Measurements from ENCODE around the gene PPDPF.

PPDPF gene

GRCh38 chr20:63553251-63553932, 32.8 kb downstream of the PPDPF start:
- TF ChIP-seq CTCF (IDR thresholded peaks at IDR 0.05; ENCODE audit: insufficient read depth, low read depth, low read length, missing control alignments): no peak
- peak; percentile 94 for DNase-seq (ENCODE audit: low read depth)
- peak overlapping the region; percentile 65 for H3K4me3 ChIP-seq (ENCODE audit: low read depth, low read length)

DNA sequence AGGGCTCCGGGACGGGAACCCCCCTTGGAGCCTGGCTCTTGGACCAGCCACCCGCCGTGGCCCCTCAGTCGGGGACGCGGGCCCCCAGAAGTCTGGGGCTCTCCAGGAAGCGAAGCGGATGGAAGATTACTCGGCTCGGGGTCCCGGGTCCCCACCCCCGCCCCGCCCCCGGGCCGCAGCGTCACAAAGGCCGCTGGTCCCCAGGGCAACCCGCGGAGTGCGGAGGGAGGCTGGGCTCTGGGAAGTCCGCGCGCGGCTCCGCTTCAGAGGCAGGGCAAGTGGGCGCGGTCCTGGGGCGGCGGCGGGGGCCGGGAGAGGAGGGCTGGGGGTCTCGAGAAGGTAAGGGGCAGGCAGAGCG, 33.3 kb downstream of the PPDPF start, which contains the start of gene FNDC11:
TSS of gene FNDC11 (plus strand) at position 227 of the 358 bp plus-strand sequence. CDS start 1,505 bp downstream, outside the sequence.
- no peak for TF ChIP-seq CTCF (IDR thresholded peaks at IDR 0.05; ENCODE audit: insufficient read depth, low read depth, low read length, missing control alignments)
- DNase-seq (ENCODE audit: low read depth): peak; percentile 45
- peak within 1 kb of the TSS; percentile 65 for H3K4me3 ChIP-seq (ENCODE audit: low read depth, low read length)

DNA sequence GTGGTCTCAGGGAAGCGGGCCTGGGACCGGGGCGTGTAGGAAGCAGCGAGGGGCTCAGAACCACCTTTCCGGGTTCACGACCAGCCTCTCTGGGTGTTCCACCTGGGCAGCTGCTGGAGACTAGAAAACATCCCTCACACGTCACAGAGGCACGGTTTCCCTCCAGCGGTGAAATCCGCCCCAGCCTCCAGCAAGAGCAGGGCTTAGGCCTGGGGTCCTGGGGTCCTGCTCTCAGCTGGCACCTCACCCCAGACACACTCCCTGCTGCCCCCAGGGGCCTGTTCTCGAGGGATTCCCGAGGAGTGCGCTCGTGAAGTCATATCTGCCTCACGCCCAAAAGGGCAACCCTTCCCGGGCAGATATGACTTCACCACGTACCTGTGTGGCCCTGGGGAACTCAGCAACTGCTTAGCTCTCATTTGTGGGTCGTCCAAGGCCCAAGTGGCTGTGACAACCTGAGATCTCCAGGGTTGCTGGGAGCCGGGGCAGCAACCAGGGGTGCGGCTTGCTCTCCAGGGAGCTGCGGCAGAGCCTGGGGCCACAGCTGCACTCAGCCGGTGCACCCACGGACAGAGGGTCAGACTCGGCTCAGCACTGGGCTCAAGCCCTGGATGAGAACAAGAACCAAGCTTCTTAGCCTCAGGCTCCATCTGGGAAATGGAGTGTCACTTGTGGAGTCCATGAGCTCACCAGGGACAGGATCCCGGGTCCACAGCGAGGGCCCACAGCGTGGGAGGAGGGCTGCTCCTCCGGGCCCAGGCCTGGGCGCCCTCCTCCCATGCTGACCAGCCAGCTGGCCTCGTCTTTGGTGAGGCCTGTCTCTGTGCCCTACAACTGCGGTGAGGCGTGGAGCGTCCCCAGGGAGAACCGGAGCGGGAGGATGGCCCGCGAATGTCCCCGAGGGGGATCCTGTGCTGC, 34.1 kb downstream of the PPDPF start:
- H3K4me3 ChIP-seq (ENCODE audit: low read depth, low read length): peak overlapping the region; percentile 65
- no peak for TF ChIP-seq CTCF (IDR thresholded peaks at IDR 0.05; ENCODE audit: insufficient read depth, low read depth, low read length, missing control alignments)
- DNase-seq (ENCODE audit: low read depth): peak; percentile 75

DNA sequence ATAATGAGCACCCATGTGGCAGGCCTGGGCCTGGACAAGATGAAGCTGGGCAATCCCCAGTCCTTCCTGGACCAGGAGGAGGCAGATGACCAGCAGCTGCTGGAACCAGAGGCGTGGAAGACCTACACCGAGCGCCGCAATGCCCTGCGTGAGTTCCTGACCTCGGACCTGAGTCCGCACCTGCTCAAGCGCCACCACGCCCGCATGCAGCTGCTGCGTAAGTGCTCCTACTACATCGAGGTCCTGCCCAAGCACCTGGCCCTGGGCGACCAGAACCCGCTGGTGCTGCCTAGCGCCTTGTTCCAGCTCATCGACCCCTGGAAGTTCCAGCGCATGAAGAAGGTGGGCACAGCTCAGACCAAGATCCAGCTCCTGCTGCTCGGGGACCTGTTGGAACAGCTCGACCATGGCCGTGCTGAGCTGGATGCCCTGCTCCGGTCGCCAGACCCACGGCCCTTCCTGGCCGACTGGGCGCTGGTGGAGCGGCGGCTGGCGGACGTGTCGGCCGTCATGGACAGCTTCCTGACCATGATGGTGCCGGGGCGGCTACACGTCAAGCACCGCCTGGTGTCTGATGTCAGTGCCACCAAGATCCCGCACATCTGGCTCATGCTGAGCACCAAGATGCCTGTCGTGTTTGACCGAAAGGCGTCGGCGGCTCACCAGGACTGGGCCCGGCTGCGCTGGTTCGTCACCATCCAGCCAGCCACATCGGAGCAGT, 35.3 kb downstream of the PPDPF start:
- no peak for TF ChIP-seq CTCF (IDR thresholded peaks at IDR 0.05; ENCODE audit: insufficient read depth, low read depth, low read length, missing control alignments)
- DNase-seq (ENCODE audit: low read depth): no peak
- H3K4me3 ChIP-seq (ENCODE audit: low read depth, low read length): no peak overlapping the region

GRCh38 chr20:63556873-63557478, 36.4 kb downstream of the PPDPF start:
- no peak for TF ChIP-seq CTCF (IDR thresholded peaks at IDR 0.05; ENCODE audit: insufficient read depth, low read depth, low read length, missing control alignments)
- DNase-seq (ENCODE audit: low read depth): no peak
- no peak overlapping the region for H3K4me3 ChIP-seq (ENCODE audit: low read depth, low read length)

DNA sequence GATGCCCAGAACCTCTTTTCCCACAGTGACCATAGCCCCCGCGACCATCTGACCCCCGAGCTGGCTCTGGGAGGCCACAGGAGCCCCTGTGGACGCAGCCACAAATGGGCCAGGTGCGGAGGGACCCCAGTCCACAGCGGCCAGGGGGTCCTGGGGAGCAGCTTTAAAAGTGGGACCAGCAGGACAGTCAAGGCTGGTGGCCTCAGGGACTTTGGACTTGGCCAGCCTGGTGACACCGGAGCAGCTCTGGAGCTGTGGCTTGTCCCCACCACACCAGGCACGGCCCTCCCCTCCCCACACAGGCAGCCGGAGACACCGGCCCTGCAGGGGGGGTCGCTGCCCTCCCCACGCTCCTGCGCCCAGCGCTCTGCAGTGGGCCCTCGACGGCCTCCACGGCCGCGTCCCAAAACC, 36.9 kb downstream of the PPDPF start:
- no peak for TF ChIP-seq CTCF (IDR thresholded peaks at IDR 0.05; ENCODE audit: insufficient read depth, low read depth, low read length, missing control alignments)
- H3K4me3 ChIP-seq (ENCODE audit: low read depth, low read length): no peak overlapping the region
- no peak for DNase-seq (ENCODE audit: low read depth)
